ENCODE measurements around the gene CYYR1.

Gene CYYR1

GRCh38 chr21:26553898-26554297 is 19.2 kb downstream of the CYYR1 start:
- no peak for DNase-seq (ENCODE audit: low spot score)

GRCh38 chr21:26550326-26550725 is 22.8 kb downstream of the CYYR1 start:
- no peak for DNase-seq (ENCODE audit: low spot score)

GRCh38 chr21:26546446-26547097 is 26.5 kb downstream of the CYYR1 start:
- DNase-seq (ENCODE audit: low spot score) = peak; percentile 36

GRCh38 chr21:26544201-26544775 is 28.8 kb downstream of the CYYR1 start:
- DNase-seq (ENCODE audit: low spot score) = no peak

- no peak for DNase-seq (ENCODE audit: low spot score)
Measured at GRCh38 chr21:26540651-26541050, 32.4 kb downstream of the CYYR1 start.

- DNase-seq (ENCODE audit: low spot score) = no peak
Measured at GRCh38 chr21:26539566-26539965, 33.5 kb downstream of the CYYR1 start.

- no peak for DNase-seq (ENCODE audit: low spot score)
Measured at GRCh38 chr21:26534517-26534916, 38.6 kb downstream of the CYYR1 start.

- DNase-seq (ENCODE audit: low spot score) = no peak
Measured at GRCh38 chr21:26532208-26532607, 40.9 kb downstream of the CYYR1 start.

GRCh38 chr21:26529526-26529925 is 43.6 kb downstream of the CYYR1 start:
- no peak for DNase-seq (ENCODE audit: low spot score)

- DNase-seq (ENCODE audit: low spot score) = no peak
Measured at GRCh38 chr21:26528882-26529281, 44.2 kb downstream of the CYYR1 start.

- DNase-seq (ENCODE audit: low spot score) = no peak
Measured at GRCh38 chr21:26522704-26523103, 50.4 kb downstream of the CYYR1 start.

GRCh38 chr21:26519142-26519541 is 53.9 kb downstream of the CYYR1 start:
- no peak for DNase-seq (ENCODE audit: low spot score)

- no peak for DNase-seq (ENCODE audit: low spot score)
Measured at GRCh38 chr21:26515257-26515656, 57.8 kb downstream of the CYYR1 start.

- no peak for DNase-seq (ENCODE audit: low spot score)
Measured at GRCh38 chr21:26513212-26513611, 59.9 kb downstream of the CYYR1 start.

- no peak for DNase-seq (ENCODE audit: low spot score)
Measured at GRCh38 chr21:26512664-26513063, 60.4 kb downstream of the CYYR1 start.

GRCh38 chr21:26508903-26509302 is 64.2 kb downstream of the CYYR1 start:
- DNase-seq (ENCODE audit: low spot score) = no peak

- no peak for DNase-seq (ENCODE audit: low spot score)
Measured at GRCh38 chr21:26506956-26507355, 66.1 kb downstream of the CYYR1 start.

- no peak for DNase-seq (ENCODE audit: low spot score)
Measured at GRCh38 chr21:26505211-26505610, 67.9 kb downstream of the CYYR1 start.

- DNase-seq (ENCODE audit: low spot score) = no peak
Measured at GRCh38 chr21:26503414-26503813, 69.7 kb downstream of the CYYR1 start.

- no peak for DNase-seq (ENCODE audit: low spot score)
Measured at GRCh38 chr21:26501495-26502021, 71.5 kb downstream of the CYYR1 start.

- no peak for DNase-seq (ENCODE audit: low spot score)
Measured at GRCh38 chr21:26499495-26499894, 73.6 kb downstream of the CYYR1 start.

GRCh38 chr21:26495283-26495849 is 77.7 kb downstream of the CYYR1 start:
- DNase-seq (ENCODE audit: low spot score) = no peak

GRCh38 chr21:26491663-26492062 is 81.4 kb downstream of the CYYR1 start:
- DNase-seq (ENCODE audit: low spot score) = no peak

GRCh38 chr21:26490771-26491170 is 82.3 kb downstream of the CYYR1 start:
- DNase-seq (ENCODE audit: low spot score) = no peak

Data from globus pallidus (tissue), 1 donor.